BLaER1 (cell line): ENCODE measurements around the gene NSDHL.

Experiments
- H3K27ac ChIP-seq: shearing (Covaris generic); formaldehyde crosslinking; 2 replicates; pipeline ENCODE4 v1.8.1; 2022
- H3K27me3 ChIP-seq: shearing (Covaris generic); formaldehyde crosslinking; 2 replicates; pipeline ENCODE4 v1.8.1; 2022
- H3K36me3 ChIP-seq: shearing (Covaris generic); formaldehyde crosslinking; 2 replicates; pipeline ENCODE4 v1.8.1; 2022
- H3K4me1 ChIP-seq: shearing (Covaris generic); formaldehyde crosslinking; 2 replicates; pipeline ENCODE4 v1.8.1; 2022
- H3K4me2 ChIP-seq: shearing (Covaris generic); formaldehyde crosslinking; 2 replicates; pipeline ENCODE4 v1.8.1; 2022
- H3K4me3 ChIP-seq: shearing (Covaris generic); formaldehyde crosslinking; 2 replicates; pipeline ENCODE4 v1.8.1; 2022
- H3K9ac ChIP-seq: shearing (Covaris generic); formaldehyde crosslinking; 2 replicates; pipeline ENCODE4 v1.8.1; 2022
- H3K9me3 ChIP-seq: shearing (Covaris generic); formaldehyde crosslinking; 2 replicates; pipeline ENCODE4 v1.8.1; 2022
- H4K20me1 ChIP-seq: shearing (Covaris generic); formaldehyde crosslinking; 2 replicates; pipeline ENCODE4 v1.8.1; 2022
- Cebpa-rat ChIP-seq: shearing (Covaris generic); IDR thresholded peaks from 2 replicates; pipeline ENCODE4 v1.8.1; 2022

The NSDHL gene

GRCh38 chrX:152884171-152884570 lies 53.3 kb downstream of the NSDHL start:
- TF ChIP-seq Cebpa-rat = no peak
- no peak overlapping the region for H3K27ac ChIP-seq
- no peaks in the 10 kb centered on the region for H3K9me3 ChIP-seq
- peaks cover 100% of the 10 kb centered on the region for H3K27me3 ChIP-seq
- H3K4me2 ChIP-seq = no peak overlapping the region
- H3K9ac ChIP-seq = no peak overlapping the region
- peaks cover 12% of the 10 kb centered on the region; the same call in 1 of the 2 replicates for H4K20me1 ChIP-seq
- H3K4me3 ChIP-seq = no peak overlapping the region
- H3K36me3 ChIP-seq = no peaks in the 10 kb centered on the region
- peaks cover under 1% of the 10 kb centered on the region for H3K4me1 ChIP-seq

- TF ChIP-seq Cebpa-rat = no peak
- H3K4me3 ChIP-seq = no peak overlapping the region
- no peaks in the 10 kb centered on the region for H3K36me3 ChIP-seq
- peaks cover 100% of the 10 kb centered on the region for H3K27me3 ChIP-seq
- no peaks in the 10 kb centered on the region for H3K9me3 ChIP-seq
- no peak overlapping the region for H3K27ac ChIP-seq
- peaks cover 20% of the 10 kb centered on the region; the same call in 1 of the 2 replicates for H4K20me1 ChIP-seq
- no peak overlapping the region for H3K9ac ChIP-seq
- 0 out of 2 replicates have a peak, but pooled peaks cover 5% of the 10 kb centered on the region for H3K4me1 ChIP-seq
- H3K4me2 ChIP-seq = no peak overlapping the region
Observed at GRCh38 chrX:152886716-152887115, 55.9 kb downstream of the NSDHL start.

- H3K9me3 ChIP-seq = no peaks in the 10 kb centered on the region
- H3K4me1 ChIP-seq = peaks cover 28% of the 10 kb centered on the region
- no peak overlapping the region for H3K27ac ChIP-seq
- no peak overlapping the region for H3K4me3 ChIP-seq
- no peak overlapping the region for H3K4me2 ChIP-seq
- peaks cover 99% of the 10 kb centered on the region for H3K27me3 ChIP-seq
- TF ChIP-seq Cebpa-rat = no peak
- H3K36me3 ChIP-seq = no peaks in the 10 kb centered on the region
- H4K20me1 ChIP-seq = peaks cover 50% of the 10 kb centered on the region; the same call in 1 of the 2 replicates
- H3K9ac ChIP-seq = no peak overlapping the region
Observed at GRCh38 chrX:152892499-152892898, 61.6 kb downstream of the NSDHL start.

- Histone ChIP-seq H3K27me3 (peaks cover 99% of the 10 kb centered on the region), H3K36me3 (no peaks in the 10 kb centered on the region), H3K4me1 (peaks cover 31% of the 10 kb centered on the region), H3K4me3 (no peak overlapping the region), H3K4me2 (no peak overlapping the region), H3K9ac (no peak overlapping the region), H3K9me3 (no peaks in the 10 kb centered on the region), H3K27ac (no peak overlapping the region), H4K20me1 (peaks cover 50% of the 10 kb centered on the region; the same call in 1 of the 2 replicates)
- no peak for TF ChIP-seq Cebpa-rat
Observed at GRCh38 chrX:152892999-152893891, 62.4 kb downstream of the NSDHL start.

- no peak overlapping the region for H3K4me3 ChIP-seq
- no peak for TF ChIP-seq Cebpa-rat
- H3K9ac ChIP-seq = no peak overlapping the region
- H3K27me3 ChIP-seq = peaks cover 99% of the 10 kb centered on the region
- peaks cover 34% of the 10 kb centered on the region for H3K4me1 ChIP-seq
- H3K27ac ChIP-seq = no peak overlapping the region
- H3K9me3 ChIP-seq = no peaks in the 10 kb centered on the region
- H3K36me3 ChIP-seq = no peaks in the 10 kb centered on the region
- no peak overlapping the region for H3K4me2 ChIP-seq
- peaks cover 50% of the 10 kb centered on the region; the same call in 1 of the 2 replicates for H4K20me1 ChIP-seq
Observed at GRCh38 chrX:152893980-152894610, 63.2 kb downstream of the NSDHL start.

- peaks cover 99% of the 10 kb centered on the region for H3K27me3 ChIP-seq
- H3K9me3 ChIP-seq = no peaks in the 10 kb centered on the region
- TF ChIP-seq Cebpa-rat = no peak
- H3K4me2 ChIP-seq = peak overlapping the region; percentile 60
- H3K4me3 ChIP-seq = no peak overlapping the region
- H3K4me1 ChIP-seq = peaks cover 29% of the 10 kb centered on the region
- H4K20me1 ChIP-seq = peaks cover 53% of the 10 kb centered on the region; the same call in 1 of the 2 replicates
- no peak overlapping the region for H3K9ac ChIP-seq
- H3K36me3 ChIP-seq = no peaks in the 10 kb centered on the region
- H3K27ac ChIP-seq = no peak overlapping the region
Observed at GRCh38 chrX:152895121-152895520, 64.3 kb downstream of the NSDHL start.

- no peak overlapping the region for H3K9ac ChIP-seq
- no peak overlapping the region for H3K27ac ChIP-seq
- H3K4me1 ChIP-seq = peaks cover 29% of the 10 kb centered on the region
- peaks cover 60% of the 10 kb centered on the region; the same call in 1 of the 2 replicates for H4K20me1 ChIP-seq
- no peak overlapping the region for H3K4me3 ChIP-seq
- H3K36me3 ChIP-seq = no peaks in the 10 kb centered on the region
- no peaks in the 10 kb centered on the region for H3K9me3 ChIP-seq
- peak overlapping the region; percentile 60 for H3K4me2 ChIP-seq
- H3K27me3 ChIP-seq = peaks cover 99% of the 10 kb centered on the region
- no peak for TF ChIP-seq Cebpa-rat
Observed at GRCh38 chrX:152895724-152896420, 65.0 kb downstream of the NSDHL start.

- TF ChIP-seq Cebpa-rat = no peak
- H3K27me3 ChIP-seq = peaks cover 94% of the 10 kb centered on the region
- no peaks in the 10 kb centered on the region for H3K9me3 ChIP-seq
- peaks cover 29% of the 10 kb centered on the region for H3K4me1 ChIP-seq
- H3K4me2 ChIP-seq = peak overlapping the region; percentile 60
- no peak overlapping the region for H3K4me3 ChIP-seq
- peaks cover 62% of the 10 kb centered on the region; the same call in 1 of the 2 replicates for H4K20me1 ChIP-seq
- no peak overlapping the region for H3K27ac ChIP-seq
- H3K9ac ChIP-seq = no peak overlapping the region
- no peaks in the 10 kb centered on the region for H3K36me3 ChIP-seq
Observed at GRCh38 chrX:152896450-152896849, 65.6 kb downstream of the NSDHL start.

GRCh38 chrX:152897222-152898131 lies 66.6 kb downstream of the NSDHL start, which contains the start of gene ZNF185:
TSS of gene ZNF185 (plus strand) at chrX:152898067. CDS start at chrX:152914490, 16,423 bp downstream.
- Histone ChIP-seq H3K27me3 (peaks cover 94% of the 10 kb centered on the region), H4K20me1 (peaks cover 59% of the 10 kb centered on the region; the same call in 1 of the 2 replicates), H3K36me3 (no peaks in the 10 kb centered on the region), H3K4me3 (peak within 1 kb of the TSS; percentile 54), H3K9ac (no peak within 1 kb of the TSS), H3K4me2 (peak within 1 kb of the TSS; percentile 71), H3K9me3 (no peaks in the 10 kb centered on the region), H3K27ac (no peak within 1 kb of the TSS), H3K4me1 (peaks cover 29% of the 10 kb centered on the region)
- no peak for TF ChIP-seq Cebpa-rat
